ENCODE data around the gene PLAAT2.

The PLAAT2 gene

GRCh38 chr11:63504933-63505586 lies 58.1 kb downstream of the PLAAT2 start:
- H3K4me3 Mint-ChIP-seq, result no peak overlapping the region
- peaks cover 7% of the 10 kb centered on the region for H3K9me3 Mint-ChIP-seq
- H3K36me3 Mint-ChIP-seq (ENCODE audit: low read depth), result peaks cover 3% of the 10 kb centered on the region
- H3K27me3 Mint-ChIP-seq, result no peaks in the 10 kb centered on the region
- peaks cover 14% of the 10 kb centered on the region for H3K4me1 Mint-ChIP-seq (ENCODE audit: low read depth)
- DNase-seq, result no peak
- no peak overlapping the region for H3K27ac Mint-ChIP-seq

- DNase-seq, result no peak
- Mint-ChIP-seq H3K4me1 (ENCODE audit: low read depth) (peaks cover 14% of the 10 kb centered on the region), H3K27ac (no peak overlapping the region), H3K9me3 (peaks cover 16% of the 10 kb centered on the region), H3K4me3 (no peak overlapping the region), H3K27me3 (no peaks in the 10 kb centered on the region), H3K36me3 (ENCODE audit: low read depth) (peaks cover 3% of the 10 kb centered on the region)
Observed at GRCh38 chr11:63504054-63504453, 59.1 kb downstream of the PLAAT2 start.

GRCh38 chr11:63503492-63503891 lies 59.7 kb downstream of the PLAAT2 start:
- Mint-ChIP-seq H3K4me1 (ENCODE audit: low read depth) (peaks cover 14% of the 10 kb centered on the region), H3K36me3 (ENCODE audit: low read depth) (peaks cover 3% of the 10 kb centered on the region), H3K9me3 (peaks cover 16% of the 10 kb centered on the region), H3K4me3 (no peak overlapping the region), H3K27me3 (peaks cover 4% of the 10 kb centered on the region), H3K27ac (no peak overlapping the region)
- no peak for DNase-seq

Measured in activated T-cell treated with anti-CD3 and anti-CD28 coated beads, Interleukin-2, amount 50 U/mL, for 24 hours (primary cell).